ENCODE results near the gene PLPP4. TPM values are rescaled to one million over a fixed set of nuclear protein-coding genes. Genes with fewer than 3 reads are reported as not detected.

Gene PLPP4
- total and polyA plus RNA-seq, 2 donors (not counting 3 experiments of a cell fraction or from before 2014, with no cell fraction given): 15.5 to 36.4 TPM

DNA sequence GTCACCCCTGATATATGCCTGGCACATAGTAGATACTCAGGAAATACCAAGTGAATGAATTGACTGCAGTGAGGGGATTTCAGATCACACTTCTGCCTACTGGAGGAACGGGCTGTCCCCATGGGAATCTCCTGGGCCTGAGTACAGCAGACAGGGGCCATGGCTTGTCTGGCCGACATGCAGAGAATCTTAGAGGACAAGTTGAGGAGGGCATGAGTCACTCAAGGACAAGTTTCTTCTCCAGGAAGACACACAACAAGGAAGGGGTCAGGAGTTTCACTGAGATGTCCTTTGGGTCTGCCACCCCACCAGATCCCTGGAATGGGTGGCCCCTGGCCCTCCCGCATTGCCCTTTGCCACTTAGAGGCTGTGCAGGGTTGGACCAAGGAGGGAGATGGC, 20.7 kb downstream of the PLPP4 start:
- Histone ChIP-seq H3K27ac (ENCODE audit: insufficient read depth, low read depth, low read length) (peak overlapping the region; percentile 51), H3K9me3 (replicated peaks; ENCODE audit: control insufficient read depth, insufficient read depth, low read length) (no peaks in the 10 kb centered on the region), H3K4me3 (replicated peaks in 1 of 3; ENCODE audit: insufficient read depth in 1 of 3, low read depth in 1 of 3, low read length in 3 of 3) (no peak overlapping the region), H3K27me3 (ENCODE audit: control insufficient read depth in 2 of 2, insufficient read depth in 2 of 2, low read length in 2 of 2) (no peaks in the 10 kb centered on the region), H4K20me1 (replicated peaks; ENCODE audit: control insufficient read depth, extremely low read depth, insufficient read depth, low read length) (no peaks in the 10 kb centered on the region), H3K9me1 (replicated peaks; ENCODE audit: control insufficient read depth, extremely low read depth, insufficient read depth, low read length) (no peaks in the 10 kb centered on the region), H3K79me2 (ENCODE audit: control insufficient read depth, insufficient read depth, low read length) (peaks cover 6% of the 10 kb centered on the region), H3K36me3 (ENCODE audit: control insufficient read depth in 2 of 2, extremely low read depth in 1 of 2, insufficient read depth in 2 of 2, low read length in 2 of 2) (no peaks in the 10 kb centered on the region), H3K9ac (replicated peaks; ENCODE audit: extremely low read depth, insufficient read depth, low read length) (no peak overlapping the region), H3K4me2 (ENCODE audit: insufficient read depth, low read length) (no peak overlapping the region), H3K4me1 (ENCODE audit: control insufficient read depth, extremely low read depth, insufficient read depth, low read length) (peaks cover 23% of the 10 kb centered on the region), H2AFZ (ENCODE audit: low read depth, low read length) (no peak overlapping the region)
- CTCF ChIA-PET: interaction anchor here (0.8 to 2.2 kb wide), 10 partner anchors 9 to 257 kb away, joined by 3 to 12 read pairs (median 3); no protein-coding TSS in a partner anchor
- BruUV-seq (replicated peaks): no TSS peak
- intact Hi-C loops (cut with micrococcal nuclease): no loop called here
- dilution Hi-C loops (cut with MboI; ENCODE audit: extremely low pct_ligation_motif_present, low sequenced_read_pairs): no loop called here
- TF ChIP-seq MYC (IDR thresholded peaks at IDR 0.05; ENCODE audit: low read depth, low read length): no peak
- no peak for TF ChIP-seq EZH2 (IDR thresholded peaks at IDR 0.05; ENCODE audit: borderline replicate concordance, low read depth, low read length, severe bottlenecking)
- TF ChIP-seq POLR2A (IDR thresholded peaks at IDR 0.05; ENCODE audit: low read depth, low read length): no peak
- TF ChIP-seq, protein P1, sequence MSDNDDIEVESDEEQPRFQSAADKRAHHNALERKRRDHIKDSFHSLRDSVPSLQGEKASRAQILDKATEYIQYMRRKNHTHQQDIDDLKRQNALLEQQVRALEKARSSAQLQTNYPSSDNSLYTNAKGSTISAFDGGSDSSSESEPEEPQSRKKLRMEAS (IDR thresholded peaks at IDR 0.05; ENCODE audit: insufficient read depth, insufficient read length): no peak
- TF ChIP-seq FOS (IDR thresholded peaks at IDR 0.05; ENCODE audit: borderline replicate concordance, insufficient read depth, low read length): peak; percentile 32
- TF ChIP-seq JUN (IDR thresholded peaks at IDR 0.05; ENCODE audit: borderline replicate concordance, insufficient read depth, insufficient read length, low read depth): no peak
- TF ChIP-seq POLR2AphosphoS5 (IDR thresholded peaks at IDR 0.05; ENCODE audit: insufficient read depth, low read depth, low read length): peak; percentile 18
- TF ChIP-seq, protein P2, sequence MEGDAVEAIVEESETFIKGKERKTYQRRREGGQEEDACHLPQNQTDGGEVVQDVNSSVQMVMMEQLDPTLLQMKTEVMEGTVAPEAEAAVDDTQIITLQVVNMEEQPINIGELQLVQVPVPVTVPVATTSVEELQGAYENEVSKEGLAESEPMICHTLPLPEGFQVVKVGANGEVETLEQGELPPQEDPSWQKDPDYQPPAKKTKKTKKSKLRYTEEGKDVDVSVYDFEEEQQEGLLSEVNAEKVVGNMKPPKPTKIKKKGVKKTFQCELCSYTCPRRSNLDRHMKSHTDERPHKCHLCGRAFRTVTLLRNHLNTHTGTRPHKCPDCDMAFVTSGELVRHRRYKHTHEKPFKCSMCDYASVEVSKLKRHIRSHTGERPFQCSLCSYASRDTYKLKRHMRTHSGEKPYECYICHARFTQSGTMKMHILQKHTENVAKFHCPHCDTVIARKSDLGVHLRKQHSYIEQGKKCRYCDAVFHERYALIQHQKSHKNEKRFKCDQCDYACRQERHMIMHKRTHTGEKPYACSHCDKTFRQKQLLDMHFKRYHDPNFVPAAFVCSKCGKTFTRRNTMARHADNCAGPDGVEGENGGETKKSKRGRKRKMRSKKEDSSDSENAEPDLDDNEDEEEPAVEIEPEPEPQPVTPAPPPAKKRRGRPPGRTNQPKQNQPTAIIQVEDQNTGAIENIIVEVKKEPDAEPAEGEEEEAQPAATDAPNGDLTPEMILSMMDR (IDR thresholded peaks at IDR 0.05; ENCODE audit: extremely low read depth in 1 of 2, insufficient read depth in 1 of 2, low read depth in 1 of 2, low read length in 2 of 2): no peak
- no peak for TF ChIP-seq GATA2 (IDR thresholded peaks at IDR 0.05; ENCODE audit: insufficient read depth, insufficient read length, low read depth, low read length)
- DNase-seq (ENCODE audit: low read depth, low spot score) (peak; percentile 40), FAIRE-seq (no peak)
- POLR2A ChIA-PET: interaction anchor here (0.6 to 0.7 kb wide), 3 partner anchors 11 to 1470 kb away, joined by 3 to 4 read pairs (median 4); no protein-coding TSS in a partner anchor
